Occipital lobe (tissue), 2 donors: ENCODE data around the gene EHF. TPM values are rescaled to one million over a fixed set of nuclear protein-coding genes. Genes with fewer than 3 reads are reported as not detected.

ENCODE experiments used
- DNase-seq: peaks from one replicate; lab custom pipeline; 2025; lab: John Stamatoyannopoulos, UW
- total RNA-seq: library from RNA; depleted of rRNA; stranded (reverse); fragments of >200 nt; gene quantifications from one replicate; pipeline ENCODE4 v1.2.3, GENCODE V29; 2014

Gene EHF
- total RNA-seq, 1 donor from 2014 or later, result 0.16 TPM

DNA sequence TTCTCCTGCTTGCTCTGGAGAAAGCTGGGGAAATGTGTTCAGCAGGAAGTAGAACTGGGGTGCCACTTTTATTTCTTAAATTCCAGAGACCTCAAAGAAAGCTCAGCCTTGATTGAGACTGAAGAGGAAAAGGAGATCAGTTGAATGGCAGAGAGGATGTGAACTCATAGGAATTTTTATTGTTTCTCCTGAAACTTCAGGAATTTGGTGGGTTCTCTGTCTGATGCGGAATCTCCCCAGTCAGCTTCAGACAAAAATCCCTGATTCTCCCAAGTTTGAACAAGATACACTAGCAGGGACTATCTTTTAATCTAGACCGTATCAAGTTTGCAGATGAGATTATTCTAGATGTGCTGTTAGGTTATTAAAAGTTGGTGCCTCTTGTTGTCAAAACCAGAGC lies 23.0 kb downstream of the EHF start:
- no peak for DNase-seq

DNA sequence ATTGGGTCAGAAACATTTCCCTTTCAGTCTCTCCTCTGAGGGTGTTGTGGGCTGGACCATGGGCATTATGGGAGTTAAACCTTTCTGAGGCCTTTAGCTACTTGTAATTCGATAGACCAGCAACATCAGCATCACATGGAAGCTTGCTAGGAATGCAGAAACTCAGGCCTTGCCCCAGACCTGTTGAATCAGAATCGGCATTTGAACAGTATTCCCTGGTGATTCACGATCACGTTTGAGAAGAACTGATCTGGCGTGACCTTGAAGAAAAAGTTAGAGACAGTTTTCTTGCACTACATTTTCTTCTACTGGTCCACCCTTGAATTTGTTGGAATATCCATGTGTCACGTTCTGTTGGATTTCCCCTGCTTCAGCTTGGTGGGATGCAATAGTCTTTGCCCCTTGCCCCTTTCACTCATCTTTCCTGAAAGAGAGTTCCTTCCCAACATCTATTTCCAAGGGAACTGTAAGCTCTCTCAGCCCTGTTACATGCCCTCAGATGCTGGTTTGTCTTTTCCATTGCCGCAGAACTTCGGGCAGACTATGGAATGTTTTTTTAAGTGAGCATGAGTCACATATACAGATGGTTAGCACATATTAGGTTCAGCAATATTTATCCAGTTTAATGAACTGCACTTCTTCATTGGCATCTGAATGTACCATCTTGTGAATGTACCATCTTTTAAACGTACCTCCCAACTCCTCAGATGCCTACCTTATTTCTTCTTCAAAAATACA lies 23.9 kb downstream of the EHF start:
- no peak for DNase-seq

DNA sequence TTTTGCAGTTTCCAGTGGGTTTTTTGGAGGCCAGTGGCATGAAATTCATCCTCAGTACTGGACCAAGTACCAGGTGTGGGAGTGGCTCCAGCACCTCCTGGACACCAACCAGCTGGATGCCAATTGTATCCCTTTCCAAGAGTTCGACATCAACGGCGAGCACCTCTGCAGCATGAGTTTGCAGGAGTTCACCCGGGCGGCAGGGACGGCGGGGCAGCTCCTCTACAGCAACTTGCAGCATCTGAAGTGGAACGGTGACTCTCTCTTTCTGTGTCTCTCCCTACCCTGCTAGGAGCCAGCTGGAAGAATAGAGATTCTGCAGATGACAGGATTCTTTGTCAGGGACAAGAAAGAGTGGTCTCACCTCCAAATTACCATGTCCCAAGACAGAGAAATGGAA lies 25.5 kb downstream of the EHF start:
- DNase-seq, result no peak

DNA sequence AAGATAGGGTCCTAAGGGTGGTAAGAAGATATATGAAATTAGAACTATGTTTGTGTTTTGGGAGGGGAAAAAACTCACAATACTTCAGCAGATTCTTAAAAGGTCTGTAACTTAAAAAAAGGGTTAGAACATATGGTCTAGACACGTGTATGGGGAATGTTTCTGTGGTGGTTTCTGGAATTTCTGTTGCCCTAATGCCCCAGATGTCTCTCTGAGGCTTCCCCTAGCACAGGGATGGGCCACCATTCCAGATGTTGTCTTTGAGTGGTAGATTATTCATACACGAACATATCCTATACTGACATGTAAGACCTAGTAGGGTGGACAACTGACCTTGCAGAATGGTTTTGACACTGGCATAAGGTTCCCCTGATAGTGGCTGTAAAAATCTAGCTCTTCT lies 26.2 kb downstream of the EHF start:
- no peak for DNase-seq

DNA sequence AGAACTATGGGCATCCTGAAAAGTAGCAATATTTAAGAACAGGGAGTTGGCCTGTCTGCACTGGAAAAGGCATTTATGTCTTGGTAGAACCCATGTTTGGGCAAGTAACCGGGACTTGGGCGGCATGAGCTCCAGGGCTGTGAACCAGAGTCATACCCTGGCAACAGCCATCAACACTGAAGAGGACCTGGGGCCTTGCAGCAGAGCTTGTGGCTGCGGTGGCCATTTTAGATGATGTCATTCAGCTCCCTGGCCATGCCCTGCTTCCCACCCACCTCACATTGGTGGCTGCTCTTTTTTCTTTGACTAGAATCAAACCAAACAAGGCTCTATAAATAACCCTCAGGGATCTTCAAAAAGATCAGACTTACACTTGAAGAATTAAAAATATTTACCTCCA lies 26.6 kb downstream of the EHF start:
- no peak for DNase-seq

DNA sequence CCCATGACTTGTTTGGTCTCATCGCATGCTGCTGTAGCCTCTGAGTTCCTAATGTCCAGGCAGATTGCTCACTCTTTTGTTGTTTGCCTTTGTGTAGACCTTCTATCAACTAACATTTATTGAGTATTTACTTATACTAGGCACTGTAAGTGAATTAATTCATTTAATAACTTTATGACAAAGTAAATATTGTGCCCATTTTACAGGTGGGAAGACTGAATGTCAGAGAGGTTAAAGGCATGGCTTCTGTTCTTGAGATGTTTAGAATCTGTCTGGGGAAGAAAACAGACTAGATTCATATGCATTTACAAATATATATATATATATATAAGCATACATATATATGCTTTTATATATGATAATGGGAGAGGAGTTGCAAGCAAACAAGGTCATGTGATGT lies 27.1 kb downstream of the EHF start:
- no peak for DNase-seq

DNA sequence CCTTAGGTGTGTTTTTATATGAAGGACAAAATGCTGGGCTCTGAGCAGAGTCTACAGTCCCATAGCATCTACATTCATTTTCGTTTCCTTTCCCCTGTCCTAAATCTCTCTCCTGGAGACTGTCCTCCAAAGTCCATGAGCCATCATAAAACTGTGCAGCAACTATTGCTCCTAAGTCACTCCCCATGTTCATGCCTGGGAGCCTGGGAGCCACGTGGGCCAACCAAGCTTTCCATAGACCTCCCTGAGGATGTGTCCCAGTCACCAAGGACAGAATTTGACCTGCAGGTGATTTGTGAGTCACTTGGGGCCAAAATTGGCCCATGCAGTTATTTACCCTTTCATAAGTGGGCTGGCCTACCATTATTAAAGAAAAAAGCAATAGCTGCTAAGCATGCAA lies 28.7 kb downstream of the EHF start:
- DNase-seq, result no peak

DNA sequence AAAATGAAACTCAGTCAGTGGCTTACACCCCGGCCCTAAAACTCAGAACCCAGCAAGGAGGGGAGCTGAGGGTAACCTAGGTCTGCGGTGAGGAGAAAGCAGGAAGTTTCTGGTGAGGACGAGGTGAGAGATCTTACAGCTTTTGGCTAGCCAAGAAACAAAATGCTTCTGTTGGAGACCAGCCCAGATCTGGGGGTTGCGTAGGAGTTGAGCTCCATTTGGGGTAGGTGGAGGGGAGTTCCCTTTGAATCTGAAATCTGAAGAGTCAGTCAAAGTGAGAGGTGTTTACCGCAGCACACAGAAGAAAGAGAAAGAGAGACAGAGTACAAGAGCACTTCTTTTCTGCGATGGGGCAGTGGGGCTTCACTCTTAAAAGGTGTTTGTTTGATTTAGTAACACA lies 29.6 kb downstream of the EHF start:
- DNase-seq, result no peak

DNA sequence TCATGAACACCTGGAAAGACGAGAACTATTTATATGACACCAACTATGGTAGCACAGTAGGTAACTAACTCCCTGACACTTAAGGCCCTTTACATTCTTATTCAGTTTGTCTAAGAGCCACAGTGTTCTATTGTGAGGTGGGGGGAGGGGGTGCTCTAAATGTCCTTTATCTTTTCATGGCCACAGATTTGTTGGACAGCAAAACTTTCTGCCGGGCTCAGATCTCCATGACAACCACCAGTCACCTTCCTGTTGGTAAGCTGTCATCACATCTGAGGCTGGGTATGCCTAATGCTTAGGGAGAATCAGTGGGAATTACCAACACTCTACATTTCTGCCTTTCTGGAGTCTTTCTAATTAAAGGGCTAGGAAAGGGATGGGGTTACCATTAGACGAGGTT lies 30.7 kb downstream of the EHF start:
- DNase-seq, result no peak

DNA sequence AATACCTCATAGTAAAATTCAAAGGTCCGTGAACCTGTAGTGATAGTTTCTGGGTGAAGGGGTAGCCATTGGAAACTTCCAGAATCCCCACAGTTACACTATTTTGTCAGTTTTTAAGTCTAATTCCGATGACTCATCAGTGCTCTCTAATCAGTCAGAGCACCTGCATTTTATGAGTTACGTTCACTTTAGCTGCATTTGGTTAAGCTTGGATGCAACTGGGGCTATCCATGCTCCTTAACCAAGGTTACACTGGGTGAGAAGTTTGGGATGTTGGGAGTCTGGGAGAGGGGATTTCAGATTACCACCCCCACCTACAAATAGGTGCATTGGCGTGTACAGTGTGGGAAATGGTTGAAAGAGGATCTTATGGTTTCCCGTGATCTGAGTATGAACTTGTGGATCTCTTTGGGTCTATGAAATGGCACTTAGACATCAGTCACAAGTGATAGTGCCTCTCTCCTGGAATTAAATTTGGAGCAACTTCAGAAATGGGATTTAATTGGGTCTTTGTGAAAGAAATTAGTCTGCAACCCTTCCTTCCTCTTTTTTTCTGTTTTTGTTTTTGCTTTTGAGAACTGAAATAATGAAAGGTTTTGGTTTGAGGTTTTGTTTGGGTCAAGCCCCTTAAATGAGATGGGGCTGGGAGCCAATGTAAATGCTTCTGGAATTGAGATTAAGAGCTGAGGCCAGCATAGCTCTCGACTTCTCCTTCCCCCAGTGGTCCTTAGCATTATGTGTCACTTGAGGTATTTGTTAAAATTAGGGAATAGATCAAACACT lies 31.5 kb downstream of the EHF start:
- no peak for DNase-seq

DNA sequence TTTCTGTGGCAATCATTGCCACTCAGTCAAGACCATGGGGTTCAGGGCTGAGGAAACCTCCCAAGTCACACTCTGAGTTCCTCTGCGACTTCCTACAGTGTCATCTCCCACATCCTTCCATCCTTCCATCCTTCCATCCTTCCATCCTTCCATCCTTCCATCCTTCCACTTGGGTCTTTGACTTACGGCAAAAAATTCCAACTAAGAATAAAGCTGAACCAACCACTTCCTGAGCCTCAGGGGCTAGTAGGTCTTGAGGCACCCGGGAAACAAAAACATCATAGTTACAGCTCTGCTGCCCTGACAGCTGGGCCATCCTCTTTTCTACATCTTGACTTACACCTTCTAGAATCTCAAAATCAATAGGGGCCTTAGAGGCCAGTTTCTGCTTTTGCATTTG lies 32.1 kb downstream of the EHF start:
- no peak for DNase-seq

DNA sequence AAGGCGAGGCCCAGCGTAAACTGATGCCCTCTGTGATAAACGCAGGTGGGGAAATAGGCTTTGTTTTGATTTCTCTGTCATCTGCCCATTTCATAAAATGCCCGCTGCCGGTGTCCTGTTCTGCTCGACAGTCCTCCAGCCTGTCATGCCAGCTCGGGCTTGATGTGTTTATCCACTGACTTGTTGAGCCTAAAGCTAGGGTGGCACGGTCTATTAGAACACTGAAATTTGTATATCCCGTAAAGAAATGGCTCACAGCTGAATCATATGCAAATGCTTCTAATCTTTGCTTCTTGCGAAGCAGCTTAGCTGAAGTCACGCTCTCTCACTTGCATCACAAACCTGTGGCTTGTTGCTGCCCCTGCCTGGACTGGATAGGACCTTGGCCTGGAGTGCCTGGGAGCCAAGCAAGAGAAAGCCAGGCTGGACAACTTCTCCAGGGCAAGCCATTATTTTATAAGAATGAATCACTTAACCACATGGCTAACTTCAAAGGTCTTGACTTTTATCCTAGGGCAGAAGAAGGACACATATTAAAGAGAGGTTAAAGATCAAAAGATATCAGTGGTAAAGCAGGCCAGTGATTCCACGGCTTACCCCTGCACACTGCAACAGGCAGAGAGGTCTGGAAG lies 33.1 kb downstream of the EHF start:
- no peak for DNase-seq

DNA sequence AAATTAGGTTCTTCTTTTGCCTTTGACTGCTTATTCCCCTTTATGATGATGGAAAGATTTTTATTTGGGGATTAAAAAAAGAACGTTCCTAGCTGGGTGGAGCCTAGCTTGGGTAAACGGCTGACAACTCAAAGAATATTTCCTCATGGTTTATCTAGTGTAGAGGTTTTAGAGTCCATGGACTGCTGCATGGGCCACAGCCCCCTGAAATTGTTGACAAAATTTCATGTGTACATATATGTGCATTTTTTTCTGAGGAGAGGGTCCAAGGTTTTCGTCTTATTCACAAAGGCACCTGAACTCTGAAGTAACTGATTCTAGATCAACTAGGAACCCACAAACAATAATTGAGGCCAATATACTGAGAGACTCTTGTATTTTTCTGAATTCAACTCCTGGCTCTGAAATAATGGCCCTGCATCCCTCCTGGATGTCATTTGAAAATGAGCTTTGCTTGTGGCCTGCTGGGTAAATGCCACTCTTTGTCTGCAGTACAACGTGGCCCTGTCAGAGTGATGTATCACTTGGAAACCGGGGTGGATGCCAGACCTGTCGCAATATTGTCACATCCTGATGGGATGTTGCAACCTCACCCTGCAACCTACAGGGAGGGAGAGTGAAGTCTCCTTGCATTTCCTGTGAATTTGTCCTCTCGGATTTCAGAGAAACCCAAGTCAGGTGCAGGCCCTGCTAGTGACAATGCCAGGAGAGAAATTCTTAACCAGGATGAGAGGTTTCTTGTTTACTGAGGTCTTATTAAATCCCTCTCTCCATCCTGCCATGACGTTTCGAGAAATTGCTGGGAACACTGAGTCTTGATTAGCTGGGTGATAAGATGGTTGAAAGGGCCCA lies 33.8 kb downstream of the EHF start:
- DNase-seq, result peak; percentile 49

DNA sequence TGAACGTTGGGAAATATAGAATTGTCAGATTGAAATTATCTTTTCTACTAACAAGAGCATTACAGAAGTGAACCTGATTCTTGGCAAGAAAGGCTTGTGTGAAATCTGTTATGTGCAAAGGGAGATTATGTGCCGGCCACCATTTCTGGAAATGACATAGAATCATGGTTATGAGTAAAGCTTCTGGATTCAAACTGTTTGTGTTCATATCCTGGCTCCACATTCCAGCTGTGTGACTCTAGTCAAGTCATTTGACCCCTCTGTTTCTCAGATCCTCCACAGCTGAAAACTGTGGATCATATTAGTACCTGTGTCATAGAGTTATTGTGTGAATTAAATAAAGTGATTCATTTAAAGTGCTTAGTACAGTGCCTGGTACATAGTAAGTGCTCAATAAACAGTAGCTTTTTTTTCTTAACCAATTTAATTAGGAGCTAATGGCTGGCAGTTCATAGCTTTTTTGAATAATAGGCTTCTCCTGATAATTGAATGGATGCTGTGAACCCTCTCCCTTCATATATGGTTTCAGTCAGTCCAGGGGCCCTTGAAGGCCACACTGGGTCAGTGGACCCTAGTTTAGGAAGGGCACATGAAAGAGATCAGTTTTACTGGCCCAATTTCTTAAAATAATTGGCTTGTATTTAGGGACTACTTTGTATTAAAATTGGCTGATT lies 34.6 kb downstream of the EHF start:
- no peak for DNase-seq

DNA sequence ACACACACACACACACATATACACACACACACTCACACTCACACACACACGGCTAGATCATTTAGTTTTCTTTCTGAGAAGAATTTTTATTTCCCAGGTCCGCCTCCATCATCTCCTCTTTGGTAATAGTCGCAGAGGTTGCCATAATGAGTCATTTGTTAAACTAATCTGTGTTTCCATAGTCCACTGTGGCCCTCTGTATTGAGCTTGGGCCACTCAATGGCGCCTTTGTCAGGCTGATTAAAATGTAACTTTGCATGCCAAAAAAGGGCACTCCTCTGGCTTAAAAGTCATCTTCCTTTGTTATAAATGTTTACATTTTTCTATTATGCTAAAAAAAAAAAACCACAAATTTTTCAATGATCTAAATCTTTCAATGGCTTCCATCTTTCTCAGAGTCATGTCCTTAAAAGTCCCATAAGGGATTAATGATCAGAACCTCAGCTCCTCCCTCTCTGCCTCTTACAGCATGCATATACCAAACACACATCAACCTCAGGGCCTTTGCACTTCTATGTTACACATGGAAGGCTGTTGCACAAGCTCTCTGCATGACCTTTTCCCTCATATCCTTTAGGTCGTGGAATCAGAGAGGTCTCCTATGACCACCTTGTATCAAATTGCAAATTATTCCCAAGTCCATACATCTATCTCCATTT lies 35.3 kb downstream of the EHF start:
- no peak for DNase-seq

DNA sequence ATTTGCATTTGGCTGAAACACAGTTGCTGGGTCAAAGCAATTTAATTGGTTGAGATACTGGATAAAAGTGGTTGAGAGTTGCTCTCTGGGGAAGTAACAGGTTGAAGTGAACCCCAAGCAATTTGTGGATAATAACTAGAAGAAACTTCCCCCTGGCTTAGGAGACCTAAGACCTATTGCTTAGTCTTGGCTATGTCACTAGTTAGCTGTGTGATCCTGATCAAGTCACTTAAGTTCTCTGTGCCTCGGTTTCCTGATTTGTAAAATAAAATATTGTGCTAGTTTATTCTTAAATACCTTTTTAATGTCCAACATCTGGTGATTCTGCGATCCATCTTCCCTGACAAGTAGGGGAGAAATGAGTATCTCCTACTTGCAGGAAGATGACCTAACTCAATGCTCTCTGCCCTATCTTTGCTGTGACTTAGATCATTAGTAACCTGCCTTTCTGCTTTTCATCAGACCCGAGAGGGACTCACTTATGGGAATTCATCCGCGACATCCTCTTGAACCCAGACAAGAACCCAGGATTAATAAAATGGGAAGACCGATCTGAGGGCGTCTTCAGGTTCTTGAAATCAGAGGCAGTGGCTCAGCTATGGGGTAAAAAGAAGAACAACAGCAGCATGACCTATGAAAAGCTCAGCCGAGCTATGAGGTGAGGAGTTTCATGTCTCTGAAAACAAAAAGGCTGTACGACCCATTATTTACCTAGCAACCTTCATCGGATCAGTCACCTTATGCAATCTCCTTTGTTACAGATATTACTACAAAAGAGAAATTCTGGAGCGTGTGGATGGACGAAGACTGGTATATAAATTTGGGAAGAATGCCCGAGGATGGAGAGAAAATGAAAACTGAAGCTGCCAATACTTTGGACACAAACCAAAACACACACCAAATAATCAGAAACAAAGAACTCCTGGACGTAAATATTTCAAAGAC lies 37.5 kb downstream of the EHF start:
- no peak for DNase-seq

DNA sequence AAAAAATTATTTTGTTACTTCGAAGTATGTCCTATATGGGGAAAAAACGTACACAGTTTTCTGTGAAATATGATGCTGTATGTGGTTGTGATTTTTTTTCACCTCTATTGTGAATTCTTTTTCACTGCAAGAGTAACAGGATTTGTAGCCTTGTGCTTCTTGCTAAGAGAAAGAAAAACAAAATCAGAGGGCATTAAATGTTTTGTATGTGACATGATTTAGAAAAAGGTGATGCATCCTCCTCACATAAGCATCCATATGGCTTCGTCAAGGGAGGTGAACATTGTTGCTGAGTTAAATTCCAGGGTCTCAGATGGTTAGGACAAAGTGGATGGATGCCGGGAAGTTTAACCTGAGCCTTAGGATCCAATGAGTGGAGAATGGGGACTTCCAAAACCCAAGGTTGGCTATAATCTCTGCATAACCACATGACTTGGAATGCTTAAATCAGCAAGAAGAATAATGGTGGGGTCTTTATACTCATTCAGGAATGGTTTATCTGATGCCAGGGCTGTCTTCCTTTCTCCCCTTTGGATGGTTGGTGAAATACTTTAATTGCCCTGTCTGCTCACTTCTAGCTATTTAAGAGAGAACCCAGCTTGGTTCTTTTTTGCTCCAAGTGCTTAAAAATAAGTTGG lies 38.3 kb downstream of the EHF start:
- DNase-seq, result no peak

DNA sequence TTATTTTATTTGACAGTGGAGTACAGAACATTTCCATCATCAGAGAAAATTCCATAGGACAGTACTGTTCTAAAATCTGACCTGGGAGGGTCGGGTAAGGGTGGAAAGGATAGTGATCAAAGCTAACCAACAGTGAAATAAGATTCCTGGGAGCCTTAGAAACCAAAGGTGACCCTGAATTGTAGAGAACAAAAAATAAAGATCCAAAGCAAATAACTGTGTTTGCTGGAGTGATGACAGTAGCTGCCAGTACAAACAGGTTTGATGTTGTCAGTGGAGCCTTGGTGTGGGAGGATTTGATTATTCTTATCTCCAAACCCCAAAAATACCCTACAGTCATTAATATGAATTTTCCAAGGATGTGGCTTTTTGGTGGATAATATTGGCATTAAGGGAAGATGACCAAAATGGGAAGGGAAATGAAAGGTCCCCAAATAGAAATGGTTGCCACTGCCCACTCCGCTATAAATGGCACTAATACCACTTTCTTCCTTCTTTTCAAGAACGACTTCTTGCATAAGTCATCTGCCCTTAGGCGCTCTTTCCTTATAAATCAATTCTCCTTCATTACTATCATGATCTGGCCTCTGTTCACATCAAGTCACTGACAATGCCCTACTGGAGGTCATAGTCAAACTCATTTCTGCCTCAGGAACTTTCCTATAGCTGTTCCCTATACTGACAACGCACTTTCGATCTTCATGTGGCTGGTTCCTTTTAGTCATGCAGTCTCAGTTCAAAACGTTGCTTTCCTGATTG lies 44.4 kb downstream of the EHF start:
- DNase-seq, result no peak
